ENCODE measurements around the gene PDP2. TPM values are rescaled to one million over a fixed set of nuclear protein-coding genes. Genes with fewer than 3 reads are reported as not detected.
A peak's percentile ranks its signal among the peaks of the same experiment; 100 is the strongest.

Gene PDP2
- total RNA-seq, 4 donors from 2014 or later = 3.7 to 11.7 (median 5.8) TPM

- no peaks in the 10 kb centered on the region for H3K9me3 ChIP-seq
- no peak for ATAC-seq
- H3K27ac ChIP-seq = peak overlapping the region in 3 of 4 donors; percentile 12 to 96 (median 92)
- no peak overlapping the region for H3K4me3 ChIP-seq
- 80 to 86% methylated on average over 3 of the region's 8 CpGs for WGBS, 2 donors (ENCODE audit: low coverage in 1 of 2)
- peaks cover under 1 to 72% (median 27%) of the 10 kb centered on the region in 3 donors for H3K4me1 ChIP-seq
- H3K36me3 ChIP-seq = peaks cover 0 to 18% of the 10 kb centered on the region in 2 donors
- no peak for TF ChIP-seq POLR2A (IDR thresholded peaks at IDR 0.05)
- TF ChIP-seq CTCF (IDR thresholded peaks at IDR 0.05) = no peak
- no peak for TF ChIP-seq EP300 (IDR thresholded peaks at IDR 0.05)
- peaks cover 3% of the 10 kb centered on the region for H3K27me3 ChIP-seq
Measured at GRCh38 chr16:66927918-66928649, 47.8 kb downstream of the PDP2 start.

GRCh38 chr16:66928702-66929388 is 48.5 kb downstream of the PDP2 start:
- WGBS, 2 donors (ENCODE audit: low coverage in 1 of 2) = 40 to 64% methylated on average over 4 to 6 of the region's 10 CpGs
- peaks cover 5 to 70% (median 25%) of the 10 kb centered on the region in 3 donors for H3K4me1 ChIP-seq

GRCh38 chr16:66930189-66930588 is 49.9 kb downstream of the PDP2 start:
- Histone ChIP-seq H3K36me3 (peaks cover 0 to 18% of the 10 kb centered on the region in 2 donors), H3K27ac (no peak overlapping the region), H3K4me3 (no peak overlapping the region), H3K4me1 (peaks cover 5 to 60% (median 24%) of the 10 kb centered on the region in 3 donors), H3K9me3 (no peaks in the 10 kb centered on the region), H3K27me3 (no peaks in the 10 kb centered on the region)
- no peak for ATAC-seq
- TF ChIP-seq POLR2A (IDR thresholded peaks at IDR 0.05) (no peak), EP300 (IDR thresholded peaks at IDR 0.05) (no peak), CTCF (IDR thresholded peaks at IDR 0.05) (no peak), POLR2AphosphoS5 (IDR thresholded peaks at IDR 0.05) (no peak)
- WGBS, 2 donors (ENCODE audit: low coverage in 1 of 2) = 100% methylated on average over 1 to 2 of the region's 4 CpGs

More at GRCh38 chr16:66928702-66929388, 48.5 kb downstream of the PDP2 start:
- Histone ChIP-seq H3K36me3 (peaks cover 0 to 18% of the 10 kb centered on the region in 2 donors), H3K9me3 (no peaks in the 10 kb centered on the region), H3K27me3 (no peaks in the 10 kb centered on the region), H3K27ac (peak overlapping the region in 2 of 4 donors; percentile 12 to 92), H3K4me3 (no peak overlapping the region)
- no peak for ATAC-seq
- no peak for TF ChIP-seq POLR2AphosphoS5 (IDR thresholded peaks at IDR 0.05)
- peak in 3 of 4 experiments; percentile 10 to 51 (median 27) for TF ChIP-seq CTCF (IDR thresholded peaks at IDR 0.05)

GRCh38 chr16:66931665-66932064 is 51.4 kb downstream of the PDP2 start:
- TF ChIP-seq EP300 (IDR thresholded peaks at IDR 0.05) (no peak), CTCF (IDR thresholded peaks at IDR 0.05) (no peak), POLR2AphosphoS5 (IDR thresholded peaks at IDR 0.05) (no peak), POLR2A (IDR thresholded peaks at IDR 0.05) (no peak)
- peaks cover 0 to 19% of the 10 kb centered on the region in 2 donors for H3K36me3 ChIP-seq

More at GRCh38 chr16:66931665-66932064, 51.4 kb downstream of the PDP2 start:
- 56 to 73% methylated on average over 2 of the region's 2 CpGs for WGBS, 2 donors (ENCODE audit: low coverage in 1 of 2)
- Histone ChIP-seq H3K4me1 (peaks cover 5 to 60% (median 31%) of the 10 kb centered on the region in 3 donors), H3K9me3 (no peaks in the 10 kb centered on the region), H3K27me3 (no peaks in the 10 kb centered on the region), H3K4me3 (no peak overlapping the region), H3K27ac (no peak overlapping the region)
- no peak for ATAC-seq
